Mucosa of stomach (tissue), 1 donor: Measurements from ENCODE around the gene BRIP1.

ENCODE experiments used
- H3K27me3 ChIP-seq: one replicate; pipeline ENCODE4 v1.7.0; 2013; ENCODE audit warnings: mild to moderate bottlenecking, low read length; ENCODE audit not compliant: control insufficient read depth, insufficient read depth
- H3K36me3 ChIP-seq: one replicate; pipeline ENCODE4 v1.7.0; 2013; ENCODE audit warnings: low read length; ENCODE audit not compliant: control insufficient read depth, insufficient read depth
- H3K4me1 ChIP-seq: one replicate; pipeline ENCODE4 v1.7.0; 2013; ENCODE audit warnings: mild to moderate bottlenecking, low read length; ENCODE audit not compliant: control insufficient read depth, insufficient read depth
- H3K4me3 ChIP-seq: one replicate; pipeline ENCODE4 v1.7.0; 2013; ENCODE audit warnings: low read length
- H3K9ac ChIP-seq: one replicate; pipeline ENCODE4 v1.7.0; 2013; ENCODE audit warnings: mild to moderate bottlenecking, low read length, moderate library complexity
- H3K9me3 ChIP-seq: one replicate; pipeline ENCODE4 v1.7.0; 2013; ENCODE audit warnings: mild to moderate bottlenecking, low read length, moderate library complexity; ENCODE audit not compliant: control insufficient read depth
- donor health status: Pancreatic carcinoma.

Gene BRIP1

GRCh38 chr17:61641715-61642114 lies 221.6 kb downstream of the BRIP1 start:
- H3K9me3 ChIP-seq, result no peaks in the 10 kb centered on the region
- no peaks in the 10 kb centered on the region for H3K27me3 ChIP-seq
- H3K4me3 ChIP-seq, result no peak overlapping the region
- H3K36me3 ChIP-seq, result no peaks in the 10 kb centered on the region
- H3K9ac ChIP-seq, result no peak overlapping the region
- H3K4me1 ChIP-seq, result no peaks in the 10 kb centered on the region

DNA sequence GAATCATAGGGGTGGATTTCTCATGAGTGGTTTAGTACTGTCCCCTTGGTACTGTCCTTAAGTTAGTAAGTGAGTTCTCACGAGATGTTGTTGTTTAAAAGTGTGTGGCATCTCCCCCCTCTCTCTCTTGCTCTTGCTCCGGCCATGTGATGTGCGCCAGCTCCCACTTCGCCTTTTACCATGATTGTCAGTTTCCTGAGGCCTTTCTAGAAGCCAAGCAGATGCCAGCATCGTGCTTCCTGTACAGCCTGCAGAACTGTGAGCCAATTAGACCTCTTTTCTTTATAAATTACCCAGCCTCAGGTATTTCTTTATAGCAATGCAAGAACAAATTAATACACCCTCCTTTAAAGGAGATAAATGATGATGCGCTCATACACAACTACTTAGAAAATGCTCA lies 222.2 kb downstream of the BRIP1 start:
- no peak overlapping the region for H3K9ac ChIP-seq
- H3K9me3 ChIP-seq, result no peaks in the 10 kb centered on the region
- no peaks in the 10 kb centered on the region for H3K36me3 ChIP-seq
- H3K27me3 ChIP-seq, result no peaks in the 10 kb centered on the region
- no peak overlapping the region for H3K4me3 ChIP-seq
- H3K4me1 ChIP-seq, result no peaks in the 10 kb centered on the region

- H3K36me3 ChIP-seq, result no peaks in the 10 kb centered on the region
- no peaks in the 10 kb centered on the region for H3K27me3 ChIP-seq
- H3K9me3 ChIP-seq, result no peaks in the 10 kb centered on the region
- H3K4me1 ChIP-seq, result no peaks in the 10 kb centered on the region
- H3K9ac ChIP-seq, result no peak overlapping the region
- H3K4me3 ChIP-seq, result no peak overlapping the region
Observed at GRCh38 chr17:61639818-61640217, 223.5 kb downstream of the BRIP1 start.

DNA sequence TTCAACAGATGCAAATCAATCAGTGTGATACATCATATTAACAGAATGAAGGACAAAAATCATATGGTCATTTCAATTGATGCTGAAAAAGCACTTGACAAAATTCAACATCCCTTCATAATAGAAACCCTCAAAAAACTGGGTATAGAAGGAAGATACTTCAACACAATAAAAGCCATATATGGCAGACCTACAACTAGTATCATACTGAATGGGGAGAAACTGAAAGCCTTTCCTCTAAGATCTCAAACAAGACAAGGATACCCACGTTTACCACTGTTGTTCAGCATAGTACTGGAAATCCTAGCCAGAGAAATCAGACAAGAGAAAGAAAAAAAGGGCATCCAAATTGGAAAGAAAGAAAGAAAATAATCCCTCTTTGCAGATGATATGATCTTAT lies 225.2 kb downstream of the BRIP1 start:
- H3K36me3 ChIP-seq, result no peaks in the 10 kb centered on the region
- no peaks in the 10 kb centered on the region for H3K9me3 ChIP-seq
- no peaks in the 10 kb centered on the region for H3K4me1 ChIP-seq
- H3K9ac ChIP-seq, result no peak overlapping the region
- H3K27me3 ChIP-seq, result no peaks in the 10 kb centered on the region
- no peak overlapping the region for H3K4me3 ChIP-seq

- no peaks in the 10 kb centered on the region for H3K36me3 ChIP-seq
- H3K9me3 ChIP-seq, result no peaks in the 10 kb centered on the region
- H3K4me1 ChIP-seq, result no peaks in the 10 kb centered on the region
- H3K27me3 ChIP-seq, result no peaks in the 10 kb centered on the region
- no peak overlapping the region for H3K9ac ChIP-seq
- H3K4me3 ChIP-seq, result no peak overlapping the region
Observed at GRCh38 chr17:61635913-61636432, 227.4 kb downstream of the BRIP1 start.

DNA sequence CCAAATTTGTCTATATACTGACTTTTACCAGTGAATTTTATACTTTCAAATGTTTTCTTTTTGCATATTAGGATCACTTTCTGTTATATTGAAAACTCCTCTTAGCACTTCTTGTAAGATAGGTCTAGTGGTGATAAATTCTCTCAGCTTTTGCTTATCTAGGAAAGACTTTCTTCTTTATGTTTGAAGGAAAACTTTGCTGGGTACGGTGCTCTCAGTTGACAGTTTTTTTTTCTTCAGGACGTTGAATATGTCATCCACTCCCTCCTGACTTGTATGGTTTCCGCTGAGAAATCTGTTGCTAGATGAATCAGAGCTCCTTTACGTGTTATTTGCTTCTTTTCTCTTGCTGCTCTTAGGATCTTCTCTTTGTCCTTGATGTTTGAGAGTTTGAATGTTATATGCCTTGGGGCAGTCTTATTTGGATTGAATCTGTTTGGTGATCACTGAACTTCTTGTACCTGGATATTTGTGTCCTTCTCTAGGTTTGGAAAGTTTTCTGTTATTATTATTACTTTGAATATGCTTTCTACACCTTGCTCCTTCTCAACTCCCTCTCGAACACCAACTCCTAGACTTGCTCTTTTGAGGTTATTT lies 228.3 kb downstream of the BRIP1 start:
- Histone ChIP-seq H3K27me3 (no peaks in the 10 kb centered on the region), H3K4me1 (no peaks in the 10 kb centered on the region), H3K36me3 (no peaks in the 10 kb centered on the region), H3K9ac (no peak overlapping the region), H3K4me3 (no peak overlapping the region), H3K9me3 (no peaks in the 10 kb centered on the region)

GRCh38 chr17:61634011-61634539 lies 229.3 kb downstream of the BRIP1 start:
- H3K4me3 ChIP-seq, result no peak overlapping the region
- no peaks in the 10 kb centered on the region for H3K4me1 ChIP-seq
- H3K27me3 ChIP-seq, result no peaks in the 10 kb centered on the region
- no peaks in the 10 kb centered on the region for H3K9me3 ChIP-seq
- H3K36me3 ChIP-seq, result no peaks in the 10 kb centered on the region
- H3K9ac ChIP-seq, result no peak overlapping the region

DNA sequence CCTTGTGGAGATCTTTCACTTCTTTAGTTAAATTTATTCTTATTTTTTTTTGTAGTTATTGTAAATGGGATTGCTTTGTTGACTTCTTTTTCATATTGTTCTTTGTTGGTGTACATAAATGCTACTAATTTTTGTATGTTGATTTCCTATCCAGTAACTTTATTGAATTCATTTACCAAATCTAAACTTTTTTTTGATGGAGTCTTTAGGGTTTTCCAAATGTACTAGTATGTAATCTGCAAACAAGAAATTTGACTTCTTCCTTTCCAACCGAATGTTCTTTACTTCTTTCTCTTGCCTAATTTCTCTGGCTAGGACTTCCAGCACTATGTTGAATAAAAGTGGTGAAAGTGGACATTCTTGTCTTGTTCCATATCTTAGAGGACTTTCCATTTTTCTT lies 230.5 kb downstream of the BRIP1 start:
- no peaks in the 10 kb centered on the region for H3K27me3 ChIP-seq
- H3K4me1 ChIP-seq, result no peaks in the 10 kb centered on the region
- H3K4me3 ChIP-seq, result no peak overlapping the region
- H3K9ac ChIP-seq, result no peak overlapping the region
- no peaks in the 10 kb centered on the region for H3K36me3 ChIP-seq
- no peaks in the 10 kb centered on the region for H3K9me3 ChIP-seq

DNA sequence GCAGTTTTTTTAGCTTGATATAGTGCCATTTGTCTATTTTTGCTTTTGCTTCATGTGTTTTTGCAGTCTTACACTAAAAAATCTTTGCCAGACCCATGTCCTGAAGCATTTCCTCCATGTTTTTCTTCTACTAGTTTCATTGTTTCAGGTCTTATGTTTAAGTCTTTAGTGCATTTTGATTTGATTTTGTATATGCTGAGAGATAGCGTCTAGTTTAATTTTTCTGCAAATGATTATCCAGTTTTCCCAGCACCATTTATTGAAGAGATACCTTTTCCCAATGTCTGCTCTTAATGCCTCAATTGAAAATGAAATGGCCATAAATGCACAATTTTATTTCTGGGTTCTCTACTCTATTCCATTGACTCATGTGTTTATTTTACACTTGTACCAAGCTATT lies 231.5 kb downstream of the BRIP1 start:
- no peak overlapping the region for H3K4me3 ChIP-seq
- H3K9me3 ChIP-seq, result no peaks in the 10 kb centered on the region
- no peaks in the 10 kb centered on the region for H3K4me1 ChIP-seq
- no peak overlapping the region for H3K9ac ChIP-seq
- H3K27me3 ChIP-seq, result no peaks in the 10 kb centered on the region
- H3K36me3 ChIP-seq, result no peaks in the 10 kb centered on the region
